Transverse colon (tissue), 4 donors: ENCODE measurements around the gene PARS2. TPM values are rescaled to one million over a fixed set of nuclear protein-coding genes. Genes with fewer than 3 reads are reported as not detected.

Source experiments
- DNase-seq: peaks from one replicate; pipeline ENCODE4 v3.0.0-alpha.2; 2019
- H3K27ac ChIP-seq, 4 donors: fragments of 200-600 bp; sonication (generic); 2 replicates each; pipeline ENCODE4 v1.5.1; 2016 to 2018; ENCODE audit warnings: inconsistent platforms in 4 of 4
- H3K27me3 ChIP-seq: fragments of 200-600 bp; sonication (generic); 2 replicates; pipeline ENCODE4 v1.5.1; 2017; ENCODE audit warnings: inconsistent platforms
- H3K36me3 ChIP-seq, 4 donors: fragments of 200-600 bp; sonication (generic); 2 replicates each; pipeline ENCODE4 v1.5.1; 2017 to 2019; ENCODE audit warnings: inconsistent platforms in 4 of 4
- H3K4me1 ChIP-seq, 4 donors: fragments of 200-600 bp; sonication (generic); 2 replicates each; pipeline ENCODE4 v1.5.1; 2017 to 2020; ENCODE audit warnings: inconsistent platforms in 4 of 4
- H3K4me3 ChIP-seq, 4 donors: fragments of 200-600 bp; sonication (generic); 1 replicate in 1 of 4; 2 replicates in 3 of 4; pipeline versions ENCODE4 v1.5.1 to v1.6.1; 2017 to 2019; ENCODE audit warnings: inconsistent platforms in 4 of 4
- H3K9me3 ChIP-seq, 2 donors: fragments of 200-600 bp; sonication (generic); 2 replicates each; pipeline ENCODE4 v1.5.1; 2017 to 2019; ENCODE audit warnings: inconsistent platforms in 2 of 2
- CTCF ChIP-seq, 5 experiments: fragments of 200-600 bp in 3 of 5; fragments of 450-650 bp in 2 of 5; sonication (generic) in 3 of 5; IDR thresholded peaks; 1 replicate in 2 of 5; 2 replicates in 3 of 5; pipeline ENCODE4 v1.5.1; 2016 to 2017; ENCODE audit warnings: antibody characterized with exemption in 5 of 5, inconsistent platforms in 3 of 5, mild to moderate bottlenecking in 2 of 5, moderate library complexity in 1 of 5
- EP300 ChIP-seq: sonication (generic); formaldehyde crosslinking; IDR thresholded peaks from one replicate; pipeline ENCODE4 v1.6.1; 2017; ENCODE audit warnings: antibody characterized with exemption, low read depth
- POLR2A ChIP-seq: fragments of 450-650 bp; IDR thresholded peaks from one replicate; pipeline ENCODE4 v1.6.1; 2016; ENCODE audit warnings: antibody characterized with exemption, mild to moderate bottlenecking, moderate library complexity
- POLR2AphosphoS5 ChIP-seq, 3 donors: sonication (generic); formaldehyde crosslinking; IDR thresholded peaks; one replicate each; pipeline ENCODE4 v1.6.1; 2016; ENCODE audit warnings: antibody characterized with exemption in 3 of 3
- WGBS, 2 donors: methylation state at CpG; one replicate each; pipeline ENCODE4 v1.1.5; 2018; ENCODE audit warnings: low coverage in 1 of 2; 5-methylcytosine and 5-hydroxymethylcytosine counted together
- in situ Hi-C, 4 donors: fragments of 200-750 bp; cut with MboI; loops; one replicate each; pipeline versions ENCODE4 v1.15.0 to v1.15.1; 2017; ENCODE audit warnings: low sequenced_read_pairs in 3 of 4, low pct_ligation_motif_present in 1 of 4, low pct_unique_long_range_greater_than_20kb in 1 of 4
- intact Hi-C: fragments of 100-400 bp; cut with DNase I; formaldehyde crosslinking; loops from one replicate; pipeline ENCODE4 v1.15.1; 2023; ENCODE audit warnings: low total_unique reads
- total RNA-seq, 4 donors: library from RNA; depleted of rRNA; stranded (reverse); fragments of >200 nt; gene quantifications; one replicate each; pipeline ENCODE4 v1.1.0, GENCODE V29; 2016

Gene PARS2
- total RNA-seq, 4 donors from 2014 or later = 8.9 to 13.5 (median 9.1) TPM; not detected in 1

- Histone ChIP-seq H3K4me1 (no peaks in the 10 kb centered on the region), H3K4me3 (no peak overlapping the region), H3K36me3 (peaks cover 0 to 44% (median 16%) of the 10 kb centered on the region in 4 donors), H3K27ac (no peak overlapping the region), H3K27me3 (no peaks in the 10 kb centered on the region), H3K9me3 (no peaks in the 10 kb centered on the region)
- in situ Hi-C loops = no loop called here
- 61% methylated on average over 4 of the region's 4 CpGs; no CpG with 5 or more reads in 1 of the 2 donors for WGBS, 2 donors
- TF ChIP-seq POLR2AphosphoS5 (IDR thresholded peaks at IDR 0.05) (no peak), EP300 (no peak)
- no peak for DNase-seq
- intact Hi-C loops = no loop called here
Observed at GRCh38 chr1:54742282-54742681, 22.0 kb downstream of the PARS2 start.

GRCh38 chr1:54741531-54741930 is 22.8 kb downstream of the PARS2 start:
- no peak for DNase-seq
- Histone ChIP-seq H3K27ac (no peak overlapping the region), H3K36me3 (peaks cover 0 to 45% (median 20%) of the 10 kb centered on the region in 4 donors), H3K9me3 (no peaks in the 10 kb centered on the region), H3K4me1 (no peaks in the 10 kb centered on the region), H3K4me3 (no peak overlapping the region), H3K27me3 (no peaks in the 10 kb centered on the region)
- in situ Hi-C loops = no loop called here
- WGBS, 2 donors = 90% methylated on average over 4 of the region's 4 CpGs; no CpG with 5 or more reads in 1 of the 2 donors
- TF ChIP-seq EP300 = no peak
- no peak for TF ChIP-seq POLR2A
- TF ChIP-seq CTCF (IDR thresholded peaks at IDR 0.05) = no peak
- TF ChIP-seq POLR2AphosphoS5 (IDR thresholded peaks at IDR 0.05) = no peak
- intact Hi-C loops = no loop called here

- DNase-seq = no peak
- TF ChIP-seq POLR2AphosphoS5 (IDR thresholded peaks at IDR 0.05) = no peak
- TF ChIP-seq CTCF (IDR thresholded peaks at IDR 0.05) = no peak
- TF ChIP-seq POLR2A = no peak
- TF ChIP-seq EP300 = no peak
- intact Hi-C loops (no loop called here), in situ Hi-C loops (no loop called here)
- WGBS, 2 donors = 93% methylated on average over 6 of the region's 6 CpGs; no CpG with 5 or more reads in 1 of the 2 donors
- Histone ChIP-seq H3K27me3 (no peaks in the 10 kb centered on the region), H3K27ac (no peak overlapping the region), H3K9me3 (no peaks in the 10 kb centered on the region), H3K4me3 (no peak overlapping the region), H3K4me1 (no peaks in the 10 kb centered on the region), H3K36me3 (peaks cover 0 to 62% (median 27%) of the 10 kb centered on the region in 4 donors)
Observed at GRCh38 chr1:54738244-54738643, 26.1 kb downstream of the PARS2 start.

- intact Hi-C loops = no loop called here
- in situ Hi-C loops = no loop called here
- WGBS, 2 donors = 89 to 93% methylated on average over 3 to 5 of the region's 5 CpGs
- H3K27ac ChIP-seq = no peak overlapping the region
- TF ChIP-seq POLR2AphosphoS5 (IDR thresholded peaks at IDR 0.05) (no peak), CTCF (IDR thresholded peaks at IDR 0.05) (no peak), POLR2A (no peak), EP300 (no peak)
- DNase-seq = no peak
- peaks cover 0 to 68% (median 33%) of the 10 kb centered on the region in 4 donors for H3K36me3 ChIP-seq
- H3K27me3 ChIP-seq = no peaks in the 10 kb centered on the region
- H3K4me3 ChIP-seq = no peak overlapping the region
- H3K4me1 ChIP-seq = no peaks in the 10 kb centered on the region
- no peaks in the 10 kb centered on the region for H3K9me3 ChIP-seq
Observed at GRCh38 chr1:54736685-54737084, 27.6 kb downstream of the PARS2 start.

GRCh38 chr1:54728027-54728426 is 36.3 kb downstream of the PARS2 start:
- WGBS, 2 donors = 56 to 58% methylated on average over 2 to 3 of the region's 3 CpGs
- H3K4me3 ChIP-seq = no peak overlapping the region
- H3K27ac ChIP-seq = no peak overlapping the region
- H3K4me1 ChIP-seq = peaks cover 0 to 3% (median 0%) of the 10 kb centered on the region in 4 donors
- TF ChIP-seq POLR2AphosphoS5 (IDR thresholded peaks at IDR 0.05) (no peak), EP300 (no peak), CTCF (IDR thresholded peaks at IDR 0.05) (no peak), POLR2A (no peak)
- no peaks in the 10 kb centered on the region for H3K27me3 ChIP-seq
- DNase-seq = no peak
- peaks cover 0 to 65% (median 27%) of the 10 kb centered on the region in 4 donors for H3K36me3 ChIP-seq
- intact Hi-C loops = no loop called here
- in situ Hi-C loops = no loop called here
- H3K9me3 ChIP-seq = no peaks in the 10 kb centered on the region
